ENCODE data around the gene PRKACA. TPM values are rescaled to one million over a fixed set of nuclear protein-coding genes. Genes with fewer than 3 reads are reported as not detected.

Gene PRKACA
- total and polyA plus RNA-seq, 4 donors: 43.7 to 103 (median 67.9) TPM

- no peaks in the 10 kb centered on the region for H3K27me3 ChIP-seq (ENCODE audit: control insufficient read depth in 3 of 3, insufficient read depth in 3 of 3, low read length in 2 of 3)
- ATAC-seq (ENCODE audit: insufficient read depth, low FRiP score): no peak
- peaks cover 0 to 28% (median 13%) of the 10 kb centered on the region in 5 donors for H3K4me1 ChIP-seq (ENCODE audit: control insufficient read depth in 5 of 5, insufficient read depth in 5 of 5, low read length in 5 of 5)
- peak in 1 of 3 donors; percentile 46 for DNase-seq
- peaks cover 0 to 16% (median 10%) of the 10 kb centered on the region in 4 donors for H3K36me3 ChIP-seq (ENCODE audit: control insufficient read depth in 4 of 4, insufficient read depth in 4 of 4, low read length in 4 of 4)
- TF ChIP-seq CTCF (IDR thresholded peaks at IDR 0.05; ENCODE audit: control extremely low read depth, extremely low read depth): no peak
- WGBS, 2 donors: 55 to 64% methylated on average over 10 of the region's 10 CpGs
- peak overlapping the region; percentile 38 to 67 for H3K27ac ChIP-seq (ENCODE audit: low read depth in 1 of 2, low read length in 1 of 2)
- no peak overlapping the region for H3K4me3 ChIP-seq
- H3K9me3 ChIP-seq (ENCODE audit: control insufficient read depth in 4 of 4, insufficient read depth in 3 of 4, low read length in 3 of 4): no peaks in the 10 kb centered on the region
- peak overlapping the region in 1 of 2 donors; percentile 23 for H3K9ac ChIP-seq (ENCODE audit: insufficient read depth in 1 of 2, low read length in 2 of 2)
Measured at GRCh38 chr19:14150041-14150769, 32.6 kb upstream of the PRKACA start.

- Histone ChIP-seq H3K27me3 (ENCODE audit: control insufficient read depth in 3 of 3, insufficient read depth in 3 of 3, low read length in 2 of 3) (no peaks in the 10 kb centered on the region), H3K36me3 (ENCODE audit: control insufficient read depth in 4 of 4, insufficient read depth in 4 of 4, low read length in 4 of 4) (peaks cover 0 to 14% (median 7%) of the 10 kb centered on the region in 4 donors), H3K27ac (ENCODE audit: low read depth in 1 of 2, low read length in 1 of 2) (peak overlapping the region; percentile 38 to 67), H3K4me3 (no peak overlapping the region), H3K9me3 (ENCODE audit: control insufficient read depth in 4 of 4, insufficient read depth in 3 of 4, low read length in 3 of 4) (no peaks in the 10 kb centered on the region), H3K4me1 (ENCODE audit: control insufficient read depth in 5 of 5, insufficient read depth in 5 of 5, low read length in 5 of 5) (peaks cover 0 to 28% (median 13%) of the 10 kb centered on the region in 5 donors), H3K9ac (ENCODE audit: insufficient read depth in 1 of 2, low read length in 2 of 2) (peak overlapping the region in 1 of 2 donors; percentile 23)
- DNase-seq: peak; percentile 95 to 98 (median 96)
- 11 to 20% methylated on average over 20 to 21 of the region's 21 CpGs for WGBS, 2 donors
- no peak for ATAC-seq (ENCODE audit: insufficient read depth, low FRiP score)
- no peak for TF ChIP-seq CTCF (IDR thresholded peaks at IDR 0.05; ENCODE audit: control extremely low read depth, extremely low read depth)
Measured at GRCh38 chr19:14149509-14149994, 32.0 kb upstream of the PRKACA start.

GRCh38 chr19:14148751-14149410, 31.3 kb upstream of the PRKACA start:
- 57 to 61% methylated on average over 13 of the region's 13 CpGs for WGBS, 2 donors
- DNase-seq: no peak
- H3K4me1 ChIP-seq (ENCODE audit: control insufficient read depth in 5 of 5, insufficient read depth in 5 of 5, low read length in 5 of 5): peaks cover 0 to 28% (median 13%) of the 10 kb centered on the region in 5 donors

More at GRCh38 chr19:14148751-14149410, 31.3 kb upstream of the PRKACA start:
- no peak overlapping the region for H3K4me3 ChIP-seq
- no peaks in the 10 kb centered on the region for H3K9me3 ChIP-seq (ENCODE audit: control insufficient read depth in 4 of 4, insufficient read depth in 3 of 4, low read length in 3 of 4)
- peak overlapping the region in 1 of 2 donors; percentile 70 for H3K9ac ChIP-seq (ENCODE audit: insufficient read depth in 1 of 2, low read length in 2 of 2)
- no peaks in the 10 kb centered on the region for H3K27me3 ChIP-seq (ENCODE audit: control insufficient read depth in 3 of 3, insufficient read depth in 3 of 3, low read length in 2 of 3)
- no peak for TF ChIP-seq CTCF (IDR thresholded peaks at IDR 0.05; ENCODE audit: control extremely low read depth, extremely low read depth)
- peak overlapping the region; percentile 38 to 73 for H3K27ac ChIP-seq (ENCODE audit: low read depth in 1 of 2, low read length in 1 of 2)
- ATAC-seq (ENCODE audit: insufficient read depth, low FRiP score): no peak
- peaks cover 0 to 8% (median 4%) of the 10 kb centered on the region in 4 donors for H3K36me3 ChIP-seq (ENCODE audit: control insufficient read depth in 4 of 4, insufficient read depth in 4 of 4, low read length in 4 of 4)
